Mononuclear cell (primary cell): ENCODE data around the gene CUL3. TPM values are rescaled to one million over a fixed set of nuclear protein-coding genes. Genes with fewer than 3 reads are reported as not detected.
"Not testable (repeated sequence)": the region's sequence is repeated elsewhere in the genome, so short reads cannot be mapped to it uniquely, and the experiment has no call there.

Source experiments
- H3K27me3 ChIP-seq: 2 replicates; pipeline ENCODE4 v1.6.0; 2011; ENCODE audit warnings: low read length, control low read depth; ENCODE audit not compliant: insufficient read depth
- H3K4me1 ChIP-seq: 2 replicates; pipeline ENCODE4 v1.5.1; 2011; ENCODE audit warnings: mild to moderate bottlenecking, low read length, control low read depth; ENCODE audit not compliant: insufficient read depth
- H3K4me3 ChIP-seq: 2 replicates; pipeline ENCODE4 v1.5.1; 2011; ENCODE audit warnings: mild to moderate bottlenecking, low read length, moderate library complexity
- H3K9me3 ChIP-seq: 2 replicates; pipeline ENCODE4 v1.5.1; 2011; ENCODE audit warnings: low read depth, mild to moderate bottlenecking, control low read depth, low read length
- total RNA-seq: library from RNA; depleted of rRNA; stranded (reverse); fragments of >200 nt; gene quantifications from one replicate; pipeline ENCODE4 v1.2.3, GENCODE V29; 2012

Gene CUL3
- total RNA-seq, 1 donor, result 108 TPM

DNA sequence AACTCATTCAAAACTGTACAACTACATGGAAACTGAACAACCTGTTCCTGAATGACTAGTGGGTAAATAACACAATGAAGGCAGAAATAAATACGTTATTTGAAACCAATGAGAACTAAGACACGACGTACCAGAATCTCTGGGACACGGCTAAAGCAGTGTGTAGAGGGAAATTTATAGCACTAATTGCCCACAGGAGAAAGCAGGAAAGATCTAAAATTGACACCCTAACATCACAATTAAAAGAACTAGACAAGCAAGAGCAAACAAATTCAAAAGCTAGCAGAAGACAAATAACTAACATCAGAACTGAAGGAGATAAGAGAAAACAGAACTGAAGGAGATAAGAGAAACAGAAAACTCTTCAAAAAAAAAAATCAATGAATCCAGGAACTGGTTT lies 97.2 kb downstream of the CUL3 start:
- not testable (repeated sequence) for H3K27me3 ChIP-seq, H3K4me3 ChIP-seq, H3K9me3 ChIP-seq, H3K4me1 ChIP-seq

DNA sequence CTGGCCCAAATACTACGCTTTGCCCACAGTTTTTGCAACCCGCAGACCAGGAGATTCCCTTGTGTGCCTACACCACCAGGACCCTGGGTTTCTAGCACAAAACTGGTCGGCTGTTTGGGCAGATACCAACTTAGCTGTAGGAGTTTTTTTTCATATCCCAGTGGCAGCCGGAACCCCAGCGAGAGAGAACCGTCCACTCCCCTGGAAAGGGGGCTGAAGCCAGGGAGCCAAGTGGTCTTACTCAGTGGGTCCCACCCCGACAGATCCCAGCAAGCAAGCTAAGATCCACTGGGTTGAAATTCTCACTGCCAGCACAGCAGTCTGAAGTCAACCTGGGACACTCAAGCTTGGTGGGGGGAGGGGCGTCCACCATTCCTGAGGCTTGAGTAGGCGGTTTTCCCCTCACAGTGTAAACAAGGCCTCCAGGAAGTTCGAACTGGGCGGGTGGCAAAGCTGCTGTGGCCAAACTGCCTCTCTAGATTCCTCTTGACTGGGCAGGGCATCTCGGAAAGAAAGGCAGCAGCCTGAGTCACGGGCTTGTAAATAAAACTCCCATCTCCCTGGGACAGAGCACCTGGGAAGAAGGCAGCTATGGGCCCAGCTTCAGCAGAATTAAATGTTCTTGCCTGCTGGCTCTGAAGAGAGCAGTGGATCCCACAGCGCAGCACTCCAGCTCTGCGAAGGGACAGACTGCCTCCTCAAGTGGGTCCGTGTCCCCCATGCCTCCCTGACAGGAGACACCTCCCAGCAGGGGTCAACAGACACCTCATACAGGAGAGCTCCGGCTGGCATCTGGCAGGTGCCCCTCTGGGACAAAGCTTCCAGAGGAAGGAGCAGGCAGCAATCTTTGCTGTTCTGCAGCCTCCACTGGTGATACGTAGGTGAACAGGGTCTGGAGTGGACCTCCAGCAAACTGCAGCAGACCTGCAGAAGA lies 99.8 kb downstream of the CUL3 start:
- not testable (repeated sequence) for H3K27me3 ChIP-seq, H3K4me1 ChIP-seq, H3K9me3 ChIP-seq, H3K4me3 ChIP-seq

DNA sequence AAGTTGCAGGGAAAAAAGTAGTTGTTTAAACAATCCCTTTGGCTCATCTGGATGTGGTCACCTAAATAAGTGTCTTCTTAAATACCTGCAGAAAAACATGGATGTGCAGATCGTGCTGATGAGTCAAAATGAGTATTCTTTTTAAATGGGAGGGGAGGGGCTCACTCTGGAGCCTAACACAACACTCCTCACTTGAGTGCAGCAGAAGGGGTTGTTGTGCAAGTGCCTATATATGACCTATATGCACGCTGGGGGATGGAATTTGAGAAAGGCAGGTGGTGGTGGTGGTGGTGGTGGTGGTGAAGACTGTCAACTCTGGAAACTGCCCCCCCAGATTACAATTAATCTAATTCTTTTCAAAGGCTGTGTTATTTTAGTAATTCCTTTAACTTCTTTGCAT lies 105.3 kb downstream of the CUL3 start:
- no peaks in the 10 kb centered on the region for H3K4me1 ChIP-seq
- no peaks in the 10 kb centered on the region for H3K27me3 ChIP-seq
- no peaks in the 10 kb centered on the region for H3K9me3 ChIP-seq
- no peak overlapping the region for H3K4me3 ChIP-seq

DNA sequence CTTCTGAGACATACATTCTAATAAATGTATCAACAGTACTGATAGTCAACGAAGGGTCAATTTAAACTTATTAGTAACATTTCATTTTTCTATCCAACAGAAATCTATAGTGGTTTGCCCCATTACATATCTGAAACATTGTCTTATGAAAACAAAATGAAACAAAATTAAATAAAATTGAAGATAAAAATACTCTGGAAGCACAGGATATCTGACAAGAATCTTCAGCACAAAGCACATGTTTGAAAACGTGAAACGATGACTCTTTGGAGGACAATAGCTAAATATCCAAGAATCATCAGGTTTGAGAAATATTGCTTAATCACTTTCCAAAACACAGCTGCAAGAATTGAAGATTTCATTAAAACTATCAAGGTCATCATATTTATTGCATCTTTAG lies 112.3 kb downstream of the CUL3 start:
- no peak overlapping the region for H3K4me3 ChIP-seq
- no peaks in the 10 kb centered on the region for H3K4me1 ChIP-seq
- H3K9me3 ChIP-seq, result no peaks in the 10 kb centered on the region
- no peaks in the 10 kb centered on the region for H3K27me3 ChIP-seq

DNA sequence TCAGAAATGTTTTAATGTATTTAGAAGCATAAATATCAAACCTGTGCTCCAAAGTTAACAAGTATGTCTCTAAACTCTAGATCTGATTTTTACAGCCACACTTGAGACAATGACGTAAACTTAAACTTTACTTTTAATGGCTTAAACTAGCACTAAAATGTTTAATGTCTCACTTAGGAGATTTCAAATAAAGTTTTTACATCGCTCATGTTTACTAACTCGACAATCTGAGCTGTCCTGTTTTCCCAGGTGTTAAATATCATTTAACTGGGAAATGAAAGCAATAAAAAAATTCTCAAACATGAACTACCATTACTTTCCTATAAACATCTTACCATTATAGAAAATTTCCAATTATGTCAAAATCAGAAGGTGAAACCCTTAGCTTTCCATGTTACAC lies 113.0 kb downstream of the CUL3 start:
- Histone ChIP-seq H3K4me3 (no peak overlapping the region), H3K9me3 (no peaks in the 10 kb centered on the region), H3K27me3 (no peaks in the 10 kb centered on the region), H3K4me1 (no peaks in the 10 kb centered on the region)

DNA sequence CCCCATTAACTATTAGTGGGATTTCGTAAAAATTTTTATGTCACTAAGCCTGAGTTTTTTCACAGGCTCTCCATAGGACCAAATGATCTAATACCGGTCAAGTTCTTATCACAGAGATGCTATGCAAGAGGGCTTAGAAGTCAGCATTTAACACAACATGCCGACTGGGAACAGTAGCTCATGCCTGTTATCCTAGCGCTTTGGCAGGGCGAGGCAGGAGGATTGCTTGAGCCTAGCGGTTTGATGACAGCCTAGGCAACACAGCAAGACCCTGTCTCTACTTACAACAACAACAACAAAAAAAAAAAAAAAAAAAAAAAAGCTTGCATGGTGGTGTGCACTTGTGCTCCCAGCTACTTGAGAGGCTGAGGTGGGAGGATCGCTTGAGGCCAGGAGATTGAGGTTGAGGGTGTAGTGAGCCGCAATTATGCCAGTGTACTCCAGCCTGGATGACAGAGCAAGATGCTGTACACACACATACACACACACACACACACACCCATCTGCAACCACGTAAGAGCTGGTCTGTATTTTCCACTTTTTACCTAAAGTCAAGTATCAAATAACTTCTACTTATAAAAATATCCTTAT lies 115.7 kb downstream of the CUL3 start:
- Histone ChIP-seq H3K27me3 (no peaks in the 10 kb centered on the region), H3K4me1 (no peaks in the 10 kb centered on the region), H3K9me3 (no peaks in the 10 kb centered on the region), H3K4me3 (no peak overlapping the region)

DNA sequence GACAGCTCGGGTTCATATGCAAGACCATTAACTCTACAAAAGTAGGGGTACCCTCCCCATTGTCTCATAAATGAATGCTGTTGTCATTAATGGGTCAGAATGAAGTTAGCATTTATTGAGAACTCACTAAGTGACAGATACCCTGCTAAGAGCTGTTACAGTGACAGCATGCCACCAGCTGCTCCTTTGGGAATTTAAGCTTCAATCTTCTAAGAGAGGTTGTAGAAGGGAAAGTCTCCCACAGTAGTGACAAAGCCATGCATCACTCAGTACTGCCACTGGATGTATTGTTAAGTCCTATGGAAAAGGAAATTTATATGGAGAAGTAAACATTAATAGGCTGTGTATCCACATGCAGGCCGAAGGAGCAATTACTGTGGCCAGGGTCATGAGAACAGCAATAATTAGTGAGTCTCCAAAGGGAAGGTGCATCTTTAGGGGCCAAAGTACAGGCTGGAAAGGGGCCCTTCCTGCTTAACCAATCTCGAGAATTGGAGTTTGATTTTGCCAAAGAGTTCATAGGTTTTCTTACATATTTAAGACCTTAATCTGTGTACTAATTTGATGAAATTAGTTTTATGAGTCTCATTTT lies 118.8 kb downstream of the CUL3 start:
- H3K4me1 ChIP-seq, result no peaks in the 10 kb centered on the region
- H3K4me3 ChIP-seq, result no peak overlapping the region
- no peaks in the 10 kb centered on the region for H3K9me3 ChIP-seq
- no peaks in the 10 kb centered on the region for H3K27me3 ChIP-seq

DNA sequence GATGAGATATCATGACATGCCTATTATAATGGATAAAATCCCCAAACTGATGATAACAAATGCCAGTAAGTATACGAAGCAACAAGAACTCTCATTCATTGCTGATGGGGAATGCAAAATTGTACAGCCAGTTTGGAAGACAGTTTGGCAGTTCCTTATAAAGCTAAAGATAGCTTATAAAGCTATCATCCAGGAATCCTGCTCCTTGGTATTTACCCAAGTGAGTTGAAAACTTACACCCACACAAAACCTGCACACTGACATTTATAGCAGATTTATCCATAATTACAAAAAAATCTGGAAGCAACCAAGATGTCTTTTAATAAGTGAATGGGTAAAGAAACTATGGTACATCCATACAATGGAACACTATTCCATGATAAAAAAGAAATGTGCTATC lies 123.8 kb downstream of the CUL3 start:
- no peaks in the 10 kb centered on the region for H3K27me3 ChIP-seq
- H3K4me1 ChIP-seq, result no peaks in the 10 kb centered on the region
- H3K9me3 ChIP-seq, result no peaks in the 10 kb centered on the region
- no peak overlapping the region for H3K4me3 ChIP-seq

DNA sequence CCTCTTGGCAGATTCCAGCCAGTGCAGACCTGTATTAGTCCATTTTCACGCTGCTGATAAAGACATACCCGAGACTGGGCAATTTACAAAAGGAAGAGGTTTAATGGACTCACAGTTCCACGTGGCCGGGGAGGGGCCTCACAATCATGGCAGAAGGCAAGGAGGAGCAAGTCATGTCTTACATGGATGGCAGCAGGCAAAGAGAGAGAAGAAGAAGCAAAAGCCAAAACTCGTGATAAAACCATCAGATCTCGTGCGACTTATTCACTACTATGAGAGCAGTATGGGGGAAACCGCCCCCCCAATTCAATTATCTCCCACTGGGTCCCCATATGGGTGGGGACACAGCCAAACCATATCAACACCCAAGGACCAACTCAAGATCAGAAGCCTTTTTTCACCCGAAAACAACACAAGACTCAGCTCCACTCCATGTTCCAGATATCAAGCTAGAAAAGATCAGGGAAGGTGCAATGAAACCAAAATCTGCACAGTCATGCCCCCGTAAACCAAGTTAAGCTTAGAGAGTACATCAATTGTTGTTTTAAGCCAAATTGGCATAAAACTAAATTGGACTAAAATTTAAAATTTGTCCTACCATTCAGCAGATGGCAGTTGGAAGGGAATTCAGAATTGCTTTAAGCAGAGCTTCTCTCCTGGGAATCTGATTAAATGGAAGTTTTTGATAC lies 127.6 kb downstream of the CUL3 start:
- Histone ChIP-seq H3K4me3 (no peak overlapping the region), H3K27me3 (no peaks in the 10 kb centered on the region), H3K4me1 (no peaks in the 10 kb centered on the region), H3K9me3 (no peaks in the 10 kb centered on the region)

DNA sequence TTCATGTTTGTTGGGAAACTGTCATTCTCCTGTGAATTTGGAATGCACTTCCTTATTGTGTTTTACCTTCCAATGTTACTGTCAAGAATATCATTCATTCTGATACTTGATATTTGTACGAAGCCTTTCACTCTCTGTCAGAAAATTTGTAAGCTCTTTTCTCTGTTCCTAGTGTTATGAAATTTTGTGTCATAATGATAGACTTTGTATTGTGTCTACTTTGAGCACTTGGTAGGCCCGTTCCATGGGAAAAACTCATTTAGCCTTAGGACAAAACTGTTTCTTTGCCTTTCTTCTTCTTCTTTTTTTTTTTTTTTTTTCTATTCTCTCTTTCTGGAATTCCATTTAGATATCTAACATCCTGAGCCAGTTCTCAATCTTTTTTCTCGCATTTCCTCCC lies 131.3 kb downstream of the CUL3 start:
- Histone ChIP-seq H3K9me3 (no peaks in the 10 kb centered on the region), H3K27me3 (no peaks in the 10 kb centered on the region), H3K4me3 (no peak overlapping the region), H3K4me1 (no peaks in the 10 kb centered on the region)

DNA sequence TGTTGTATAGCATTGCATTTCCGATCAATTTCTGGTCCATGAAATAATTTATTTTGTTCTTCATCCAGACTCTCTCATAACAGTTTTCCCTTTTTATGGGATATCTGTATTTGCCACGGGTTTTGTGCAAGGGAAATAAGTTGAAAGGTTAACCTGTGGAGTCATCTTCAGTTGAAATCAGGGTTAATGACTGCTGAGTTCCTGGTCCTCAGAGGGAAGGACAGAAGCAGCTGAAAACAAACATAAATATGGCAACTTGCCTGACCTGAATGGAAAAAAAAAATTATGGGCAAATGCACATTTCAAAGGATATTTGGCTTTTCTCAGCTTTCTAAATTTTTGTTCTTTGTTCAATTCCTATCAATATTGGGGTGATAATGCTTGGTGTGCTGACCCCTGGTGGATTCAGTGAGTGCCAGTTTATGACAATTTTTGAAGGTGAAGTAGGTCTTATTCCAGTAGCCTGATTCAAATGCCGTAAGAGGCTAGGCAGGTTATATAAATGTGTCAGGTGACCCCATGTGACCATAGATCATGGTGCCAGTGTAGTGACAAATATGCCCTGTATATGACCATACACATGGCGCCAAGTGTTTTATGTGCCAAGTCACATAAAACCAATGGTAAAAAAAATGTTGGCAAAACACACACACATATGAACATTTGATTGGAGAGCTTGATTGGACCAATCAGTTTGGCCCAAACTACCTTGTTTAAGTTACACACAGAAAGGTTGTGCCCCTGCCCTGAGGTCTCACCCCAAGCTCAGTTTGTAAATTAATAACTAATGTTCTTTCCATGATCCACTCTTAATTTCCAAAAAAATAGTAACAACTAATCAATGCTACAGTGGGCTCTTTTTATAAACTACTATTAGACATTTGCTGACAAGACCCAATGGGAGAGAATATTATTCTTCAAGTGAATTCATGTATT lies 135.7 kb downstream of the CUL3 start:
- H3K4me3 ChIP-seq, result no peak overlapping the region
- no peaks in the 10 kb centered on the region for H3K9me3 ChIP-seq
- H3K27me3 ChIP-seq, result no peaks in the 10 kb centered on the region
- H3K4me1 ChIP-seq, result no peaks in the 10 kb centered on the region

DNA sequence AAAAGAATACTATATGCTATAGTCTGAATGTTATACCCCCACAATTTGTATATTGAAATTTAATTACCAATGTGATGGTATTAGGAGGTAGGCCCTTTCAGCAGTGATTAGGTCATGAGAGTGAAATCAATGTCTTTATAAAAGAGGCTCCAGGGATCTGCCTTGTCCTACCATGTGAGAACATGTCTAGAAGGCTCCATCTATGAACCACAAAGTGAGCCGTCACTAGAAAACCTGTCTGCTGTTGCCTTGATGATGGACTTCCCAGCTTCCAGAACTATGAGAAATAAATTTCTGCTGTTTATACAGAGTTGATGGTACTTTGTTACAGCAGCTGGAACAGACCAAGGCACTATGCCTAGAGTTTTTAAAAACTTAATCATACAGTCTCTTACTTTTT lies 136.9 kb downstream of the CUL3 start:
- no peak overlapping the region for H3K4me3 ChIP-seq
- no peaks in the 10 kb centered on the region for H3K9me3 ChIP-seq
- H3K4me1 ChIP-seq, result no peaks in the 10 kb centered on the region
- no peaks in the 10 kb centered on the region for H3K27me3 ChIP-seq

DNA sequence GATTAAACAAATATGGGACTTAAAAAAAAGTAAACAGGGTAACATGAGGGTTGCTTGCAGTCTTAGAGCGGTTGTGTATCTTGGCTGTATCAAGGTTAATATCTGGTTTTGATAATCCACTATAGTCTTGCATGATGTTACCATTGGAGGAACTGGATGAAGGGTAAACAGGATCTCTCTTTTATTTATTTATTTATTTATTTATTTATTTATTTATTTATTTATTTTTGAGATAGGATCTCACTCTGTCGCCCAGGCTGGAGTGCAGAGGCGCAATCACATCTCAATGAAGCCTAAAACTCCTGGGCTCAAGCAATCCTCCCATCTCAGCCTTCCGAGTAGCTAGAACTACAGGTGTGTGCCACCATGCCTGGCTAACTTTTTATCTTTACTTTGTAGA lies 140.4 kb downstream of the CUL3 start:
- H3K4me1 ChIP-seq, result peaks cover 7% of the 10 kb centered on the region
- H3K4me3 ChIP-seq, result no peak overlapping the region
- H3K9me3 ChIP-seq, result no peaks in the 10 kb centered on the region
- peaks cover 6% of the 10 kb centered on the region for H3K27me3 ChIP-seq

DNA sequence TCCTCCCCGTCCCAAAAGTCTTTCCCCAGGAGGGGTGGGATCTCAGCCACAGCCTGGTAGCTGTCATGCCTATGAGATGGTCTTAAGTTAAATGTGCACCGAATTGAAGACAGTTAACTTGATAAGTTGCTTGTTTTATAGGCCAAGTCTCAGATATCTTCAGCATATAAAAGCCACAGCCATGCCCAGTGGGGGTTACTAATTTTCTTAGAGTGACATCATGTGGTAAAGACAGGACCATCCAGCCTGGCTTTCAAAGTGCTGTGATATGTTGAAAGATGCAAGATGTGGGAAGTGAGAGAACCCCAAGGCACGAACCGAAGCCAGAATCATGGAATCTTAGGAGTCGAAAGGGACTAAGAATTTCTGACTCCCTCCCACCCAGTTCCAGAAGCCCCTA lies 141.1 kb downstream of the CUL3 start:
- Histone ChIP-seq H3K4me3 (no peak overlapping the region), H3K9me3 (no peaks in the 10 kb centered on the region), H3K27me3 (peaks cover 6% of the 10 kb centered on the region), H3K4me1 (peaks cover 7% of the 10 kb centered on the region)
